H1 (cell line): ENCODE results near the gene FIBIN. TPM values are rescaled to one million over a fixed set of nuclear protein-coding genes. Genes with fewer than 3 reads are reported as not detected.

Experiments used
- CTCF ChIA-PET: fragments of 300-600 bp; sonication (Branson Sonifier 250); formaldehyde crosslinking; loops from one replicate; lab custom pipeline; 2021; ENCODE audit not compliant: partially characterized antibody; lab: Charles Lee
- POLR2A ChIA-PET: fragments of 300-600 bp; sonication (Branson Sonifier 250); formaldehyde crosslinking; loops from one replicate; lab custom pipeline; 2021; ENCODE audit warnings: inconsistent platforms; ENCODE audit not compliant: partially characterized antibody; lab: Charles Lee
- DNase-seq, 2 experiments: peaks; one replicate each; pipeline versions ENCODE4 v3.0.0 to v3.0.0-alpha.2; 2010 to 2022; ENCODE audit warnings: low spot score in 2 of 2, low read depth in 1 of 2, mixed read lengths in 1 of 2
- FAIRE-seq: peaks from 2 replicates; lab custom pipeline; 2011; peaks lifted over from hg19 to GRCh38; lab: Jason Lieb, UNC
- H2AFZ ChIP-seq: 2 replicates; pipeline ENCODE4 v1.8.1; 2012; ENCODE audit warnings: low read length, inconsistent platforms
- H2AK5ac ChIP-seq: 2 replicates; pipeline ENCODE4 v1.6.1; 2013; ENCODE audit warnings: low read depth, low read length
- H2BK120ac ChIP-seq: replicated peaks from 2 replicates; pipeline ENCODE3; 2013; ENCODE audit warnings: low read depth, low read length, inconsistent platforms
- H2BK12ac ChIP-seq: 2 replicates; pipeline ENCODE4 v1.6.1; 2013; ENCODE audit warnings: low read depth, low read length
- H2BK15ac ChIP-seq: 2 replicates; pipeline ENCODE4 v1.6.1; 2013; ENCODE audit warnings: low read length
- H2BK20ac ChIP-seq: 2 replicates; pipeline ENCODE4 v1.6.1; 2013; ENCODE audit warnings: low read length
- H2BK5ac ChIP-seq: 2 replicates; pipeline ENCODE4 v1.6.1; 2013; ENCODE audit warnings: low read depth, low read length
- H3K14ac ChIP-seq: 2 replicates; pipeline ENCODE4 v1.6.1; 2013; ENCODE audit warnings: inconsistent platforms; ENCODE audit not compliant: insufficient read length
- H3K18ac ChIP-seq: 2 replicates; pipeline ENCODE4 v1.6.1; 2013; ENCODE audit warnings: low read length; ENCODE audit errors: extremely low read depth
- H3K23ac ChIP-seq: 2 replicates; pipeline ENCODE4 v1.6.1; 2013; ENCODE audit warnings: inconsistent platforms; ENCODE audit not compliant: insufficient read length
- H3K23me2 ChIP-seq: 2 replicates; pipeline ENCODE4 v1.6.1; 2013; ENCODE audit warnings: low read depth, low read length
- H3K27ac ChIP-seq: 2 replicates; pipeline ENCODE4 v1.6.1; 2011; ENCODE audit warnings: low read depth, low read length, inconsistent platforms
- H3K27me3 ChIP-seq, 4 experiments: replicated peaks in 1 of 4; 1 replicate in 1 of 4; 2 replicates in 3 of 4; pipeline versions ENCODE4 v1.6.1 to v1.8.1; 2011 to 2013; ENCODE audit warnings: low read length in 3 of 4, mild to moderate bottlenecking in 3 of 4, inconsistent platforms in 2 of 4, mixed read lengths in 2 of 4, moderate library complexity in 1 of 4; ENCODE audit not compliant: control insufficient read depth in 3 of 4, insufficient read depth in 3 of 4; ENCODE audit errors: extremely low read depth in 1 of 4
- H3K36me3 ChIP-seq, 4 experiments: 2 replicates each; pipeline versions ENCODE4 v1.6.1 to v1.8.1; 2011 to 2013; ENCODE audit warnings: mild to moderate bottlenecking in 4 of 4, low read length in 3 of 4, moderate library complexity in 2 of 4, control low read depth in 1 of 4, inconsistent platforms in 1 of 4; ENCODE audit not compliant: insufficient read depth in 4 of 4, control insufficient read depth in 2 of 4
- H3K4ac ChIP-seq: replicated peaks from 2 replicates; pipeline ENCODE3; 2013; ENCODE audit warnings: low read length, low read depth, mixed read lengths, inconsistent platforms; ENCODE audit not compliant: insufficient read length
- H3K4me1 ChIP-seq, 4 experiments: replicated peaks in 1 of 4; 1 replicate in 1 of 4; 2 replicates in 3 of 4; pipeline versions ENCODE4 v1.6.1 to v1.8.1; 2011 to 2013; ENCODE audit warnings: low read length in 3 of 4, inconsistent platforms in 2 of 4, mixed read lengths in 1 of 4; ENCODE audit not compliant: insufficient read depth in 4 of 4, control insufficient read depth in 3 of 4
- H3K4me2 ChIP-seq, 2 experiments: 2 replicates each; pipeline versions ENCODE4 v1.6.1 to v1.8.1; 2011 to 2013; ENCODE audit warnings: low read depth in 2 of 2, low read length in 2 of 2, control low read depth in 1 of 2, inconsistent platforms in 1 of 2, mild to moderate bottlenecking in 1 of 2; ENCODE audit not compliant: insufficient read depth in 1 of 2
- H3K4me3 ChIP-seq, 4 experiments: fragments of 200-600, 300-600 bp in 1 of 4; sonication (generic), shearing (Covaris generic), sonication (Bioruptor Twin) in 1 of 4; 2 replicates each; pipeline versions ENCODE4 v1.5.1 to v1.8.1; 2011 to 2016; ENCODE audit warnings: low read length in 4 of 4, low read depth in 3 of 4, control low read depth in 2 of 4, inconsistent platforms in 2 of 4, mild to moderate bottlenecking in 2 of 4, mixed read lengths in 1 of 4, moderate library complexity in 1 of 4; ENCODE audit not compliant: insufficient read depth in 2 of 4; ENCODE audit errors: extremely low read depth in 1 of 4
- H3K56ac ChIP-seq: replicated peaks from 2 replicates; pipeline ENCODE3; 2013; ENCODE audit warnings: low read depth, mild to moderate bottlenecking, mixed read lengths, low read length, inconsistent platforms; ENCODE audit not compliant: insufficient read length
- H3K79me1 ChIP-seq: 2 replicates; pipeline ENCODE4 v1.6.1; 2013; ENCODE audit warnings: low read depth, low read length, control low read depth
- H3K79me2 ChIP-seq, 2 experiments: 2 replicates each; pipeline versions ENCODE4 v1.6.1 to v1.8.1; 2012 to 2013; ENCODE audit warnings: low read length in 2 of 2, mild to moderate bottlenecking in 2 of 2, inconsistent platforms in 1 of 2; ENCODE audit not compliant: insufficient read depth in 2 of 2, control insufficient read depth in 1 of 2
- H3K9ac ChIP-seq, 4 experiments: replicated peaks in 1 of 4; 1 replicate in 1 of 4; 2 replicates in 3 of 4; pipeline versions ENCODE4 v1.6.1 to v1.8.1; 2011 to 2013; ENCODE audit warnings: low read depth in 3 of 4, low read length in 3 of 4, control low read depth in 2 of 4, mild to moderate bottlenecking in 2 of 4, moderate library complexity in 2 of 4, inconsistent platforms in 1 of 4; ENCODE audit errors: extremely low read depth in 1 of 4
- H3K9me3 ChIP-seq, 2 experiments: 2 replicates each; pipeline versions ENCODE4 v1.6.1 to v1.8.1; 2012 to 2013; ENCODE audit warnings: mild to moderate bottlenecking in 2 of 2, moderate library complexity in 2 of 2, control low read depth in 1 of 2, inconsistent platforms in 1 of 2, low read depth in 1 of 2, low read length in 1 of 2, mixed read lengths in 1 of 2; ENCODE audit not compliant: insufficient read depth in 2 of 2
- H4K20me1 ChIP-seq, 2 experiments: replicated peaks in 1 of 2; 2 replicates each; pipeline versions ENCODE3 to v1.8.1; 2011 to 2013; ENCODE audit warnings: inconsistent platforms in 2 of 2, low read length in 2 of 2, mild to moderate bottlenecking in 1 of 2; ENCODE audit not compliant: insufficient read depth in 2 of 2, control insufficient read depth in 1 of 2
- H4K5ac ChIP-seq: 2 replicates; pipeline ENCODE4 v1.6.1; 2013; ENCODE audit warnings: low read length, low read depth, mixed read lengths, inconsistent platforms; ENCODE audit not compliant: insufficient read length
- H4K8ac ChIP-seq: 2 replicates; pipeline ENCODE4 v1.8.0; 2013; ENCODE audit warnings: mild to moderate bottlenecking, moderate library complexity, low read length, inconsistent platforms; ENCODE audit not compliant: insufficient read depth; ENCODE audit errors: extremely low read depth
- H4K91ac ChIP-seq: replicated peaks from 2 replicates; pipeline ENCODE3; 2013; ENCODE audit warnings: low read length, mixed read lengths, inconsistent platforms; ENCODE audit not compliant: insufficient read length
- JUN ChIP-seq: IDR thresholded peaks from 2 replicates; pipeline ENCODE4 v1.6.1; 2011; ENCODE audit warnings: low read depth, mild to moderate bottlenecking, improper control_type of control experiment, low read length
- NRF1 ChIP-seq: IDR thresholded peaks from 2 replicates; pipeline ENCODE4 v1.6.1; 2011; ENCODE audit warnings: mild to moderate bottlenecking, low read depth, low read length, improper control_type of control experiment
- RFX5 ChIP-seq: IDR thresholded peaks from 2 replicates; pipeline ENCODE4 v1.6.1; 2011; ENCODE audit warnings: low read depth, low read length, improper control_type of control experiment, borderline replicate concordance
- SIN3A ChIP-seq, 2 experiments: IDR thresholded peaks in 1 of 2; conservative IDR thresholded peaks in 1 of 2; 2 replicates each; pipeline ENCODE4 v1.6.1; 2011 to 2012; ENCODE audit warnings: low read length in 2 of 2, improper control_type of control experiment in 1 of 2, low read depth in 1 of 2, mild to moderate bottlenecking in 1 of 2
- SIX5 ChIP-seq: IDR thresholded peaks from 2 replicates; pipeline ENCODE4 v1.6.1; 2011; ENCODE audit warnings: mild to moderate bottlenecking, low read depth, low read length
- TAF1 ChIP-seq: IDR thresholded peaks from 2 replicates; pipeline ENCODE4 v1.6.1; 2011; ENCODE audit warnings: mild to moderate bottlenecking, low read depth, low read length
- TCF12 ChIP-seq: IDR thresholded peaks from 2 replicates; pipeline ENCODE4 v1.6.1; 2011; ENCODE audit warnings: low read depth, mild to moderate bottlenecking, low read length
- WGBS, 2 experiments: shearing (Covaris generic) in 1 of 2; methylation state at CpG; one replicate each; pipeline versions ENCODE4 v1.1.6 to v1.1.7; 2013 to 2015; ENCODE audit warnings: low lambda C conversion rate in 2 of 2, mixed read lengths in 2 of 2, inconsistent platforms in 1 of 2, low coverage in 1 of 2, missing lambda C conversion rate in 1 of 2; ENCODE audit not compliant: insufficient replicate concordance in 2 of 2, insufficient coverage in 1 of 2, insufficient read length in 1 of 2; ENCODE audit errors: extremely low coverage in 1 of 2, missing lambda C conversion rate in 1 of 2; 5-methylcytosine and 5-hydroxymethylcytosine counted together
- polyA plus RNA-seq, 7 experiments: library from polyadenylated mRNA; depleted of rRNA in 3 of 7; stranded (reverse) in 5 of 7; unstranded in 2 of 7; fragments of >200 nt in 5 of 7; fragments of 200-250 nt in 2 of 7; gene quantifications; 1 replicate in 5 of 7; 2 replicates in 1 of 7; 4 replicates in 1 of 7; pipeline versions ENCODE4 v1.2.1 to v1.2.3, GENCODE V29; 2011 to 2013; ENCODE audit warnings: missing spikeins in 2 of 7, mixed read lengths in 2 of 7
- total RNA-seq: library from RNA; stranded (reverse); fragmentation: NEBNext Ultra II Directional; extraction: Animal tissue kit (Norgen Biotek cat#: 25700); gene quantifications from 2 replicates; pipeline ENCODE4 v1.2.1, GENCODE V29; 2021

Gene FIBIN
- total and polyA plus RNA-seq, 2 of the 8 experiments (the other 6 are each of a cell fraction or from before 2014, with no cell fraction given): 0.38 to 0.45 TPM

DNA sequence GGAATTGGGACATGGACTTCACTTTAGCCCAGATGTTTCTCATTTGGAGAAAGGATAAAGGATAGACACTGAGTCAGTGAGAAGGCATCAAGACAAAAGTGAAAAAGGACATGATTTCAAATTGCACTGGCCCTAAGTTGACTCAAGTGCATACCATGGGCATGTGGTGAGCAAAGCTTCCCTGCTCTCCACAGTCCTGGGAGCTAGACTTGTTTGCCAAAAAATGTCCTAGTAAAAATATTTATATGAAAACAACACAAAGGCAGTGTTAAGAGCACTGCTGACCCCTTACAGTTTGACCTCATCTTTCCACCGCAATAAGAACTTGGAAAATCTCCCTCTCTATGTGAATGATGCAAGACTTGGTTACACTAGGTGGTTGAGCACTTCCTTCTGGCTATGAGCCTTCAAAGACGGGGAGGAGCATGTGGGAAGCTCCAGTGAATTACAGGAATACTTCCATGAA lies 46.5 kb upstream of the FIBIN start:
- Histone ChIP-seq H2BK5ac (no peak overlapping the region), H2AFZ (no peak overlapping the region), H2AK5ac (no peak overlapping the region), H3K14ac (no peak overlapping the region), H3K4ac (no peak overlapping the region), H3K9ac (no peak overlapping the region), H2BK15ac (no peak overlapping the region), H3K27me3 (no peaks in the 10 kb centered on the region), H2BK12ac (no peak overlapping the region), H3K36me3 (no peaks in the 10 kb centered on the region), H4K91ac (no peak overlapping the region), H3K4me2 (no peak overlapping the region), H3K79me1 (no peaks in the 10 kb centered on the region), H2BK20ac (no peak overlapping the region), H3K9me3 (no peaks in the 10 kb centered on the region), H4K20me1 (no peaks in the 10 kb centered on the region), H3K4me3 (no peak overlapping the region), H3K79me2 (no peaks in the 10 kb centered on the region), H3K23me2 (no peaks in the 10 kb centered on the region), H4K5ac (no peak overlapping the region)
- DNase-seq (no peak), FAIRE-seq (no peak)
- ChIA-PET POLR2A (no interaction called here), CTCF (interaction anchor here (0.6 kb wide), 1 partner anchor 111 kb away, joined by 3 read pairs; no protein-coding TSS in a partner anchor)
- TF ChIP-seq JUN (no peak), SIX5 (no peak), TAF1 (no peak), TCF12 (no peak), SIN3A (conservative IDR thresholded peaks at IDR 0.05 in 1 of 2, IDR thresholded peaks at IDR 0.05 in 1 of 2; ENCODE audit: low read depth in 1 of 2, low read length in 2 of 2) (no peak), NRF1 (no peak), RFX5 (no peak)
- TF ChIP-seq, all 59 proteins: peak for 0
- Histone ChIP-seq H3K18ac (no peak overlapping the region), H2BK120ac (no peak overlapping the region), H3K56ac (no peak overlapping the region), H3K27ac (no peak overlapping the region), H4K8ac (no peak overlapping the region), H3K23ac (no peak overlapping the region), H3K4me1 (peaks cover 0 to 4% (median under 1%) of the 10 kb centered on the region in 4 experiments; a peak in 3 of 7 replicates)
- WGBS, 2 experiments: 82% methylated on average over 2 of the region's 2 CpGs; no CpG with 5 or more reads in 1 of the 2 experiments
